GM18870 (cell line): ENCODE results near the gene ANKRD13A.
A peak's percentile ranks its signal among the peaks of the same experiment; 100 is the strongest.
"Not testable (repeated sequence)": the region's sequence is repeated elsewhere in the genome, so short reads cannot be mapped to it uniquely, and the experiment has no call there.

Experiments used
- ATAC-seq: cut with Tn5 transposase; IDR thresholded peaks from one replicate; pipeline ENCODE4 v1.9.1; 2021; ENCODE audit warnings: moderate library complexity; ENCODE audit not compliant: unreplicated experiment

Gene ANKRD13A

GRCh38 chr12:110047297-110047940, 48.2 kb downstream of the ANKRD13A start:
- ATAC-seq: no peak

DNA sequence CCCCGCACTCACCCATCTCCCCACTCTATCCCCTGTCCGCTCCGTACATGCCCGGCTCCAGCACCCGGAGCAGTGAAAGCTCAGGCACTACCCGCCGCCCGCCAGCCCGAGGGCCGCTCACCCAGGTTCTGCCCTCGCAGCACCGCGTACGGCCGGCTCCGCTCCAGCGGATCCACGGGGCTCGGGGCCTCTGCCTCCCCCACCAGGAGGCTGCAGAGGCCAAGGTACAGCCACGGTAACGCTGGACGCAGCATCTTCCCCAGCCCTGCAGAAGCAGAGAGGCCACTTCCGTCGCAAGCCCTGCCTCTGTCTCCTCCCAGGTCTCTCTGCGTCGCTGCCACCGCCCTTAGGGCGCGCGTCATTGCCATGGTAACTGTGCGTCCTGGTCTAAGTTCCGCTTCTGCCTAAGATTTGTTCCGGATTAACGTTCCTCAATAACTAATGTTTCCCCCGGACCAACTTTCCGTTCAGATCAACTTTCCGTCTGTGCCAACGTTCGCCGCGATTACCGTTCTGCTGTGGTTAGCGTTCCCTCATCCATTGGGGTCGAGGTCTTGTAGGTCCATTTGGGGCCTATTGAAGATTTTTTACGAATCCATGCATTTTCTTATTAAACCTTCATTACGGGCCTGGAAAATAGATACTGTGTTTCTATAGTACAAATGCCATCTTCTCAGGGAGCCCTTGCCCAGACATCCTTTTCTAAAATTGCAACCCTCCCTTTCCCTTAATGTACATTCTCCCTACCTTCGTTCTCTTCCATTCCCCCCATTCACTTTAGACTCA, 49.2 kb downstream of the ANKRD13A start, which contains the start of gene C12orf76:
Gene C12orf76, minus strand, starts transcription at position 281 of the 786 bp plus-strand sequence. Its CDS starts 27 bp downstream, at position 254.
- peak; percentile 96 for ATAC-seq

GRCh38 chr12:110049034-110049433, 49.8 kb downstream of the ANKRD13A start:
- ATAC-seq: not testable (repeated sequence)

DNA sequence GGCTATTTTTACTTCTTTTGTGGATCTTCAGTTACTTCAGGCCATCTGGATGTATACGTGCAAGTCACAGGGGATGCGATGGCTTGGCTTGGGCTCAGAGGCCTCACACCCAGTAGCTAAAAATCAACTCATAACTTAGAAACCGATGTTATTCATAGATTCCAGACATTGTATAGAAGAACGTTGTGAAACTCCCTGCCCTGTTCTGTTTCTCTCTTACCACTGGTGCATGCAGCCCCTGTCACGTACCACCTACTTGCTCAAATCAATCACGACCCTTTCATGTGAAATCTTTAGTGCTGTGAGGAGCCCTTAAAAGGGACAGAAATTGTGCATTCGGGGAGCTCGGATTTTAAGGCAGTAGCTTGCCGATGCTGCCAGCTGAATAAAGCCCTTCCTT, 50.4 kb downstream of the ANKRD13A start:
- ATAC-seq: not testable (repeated sequence)

DNA sequence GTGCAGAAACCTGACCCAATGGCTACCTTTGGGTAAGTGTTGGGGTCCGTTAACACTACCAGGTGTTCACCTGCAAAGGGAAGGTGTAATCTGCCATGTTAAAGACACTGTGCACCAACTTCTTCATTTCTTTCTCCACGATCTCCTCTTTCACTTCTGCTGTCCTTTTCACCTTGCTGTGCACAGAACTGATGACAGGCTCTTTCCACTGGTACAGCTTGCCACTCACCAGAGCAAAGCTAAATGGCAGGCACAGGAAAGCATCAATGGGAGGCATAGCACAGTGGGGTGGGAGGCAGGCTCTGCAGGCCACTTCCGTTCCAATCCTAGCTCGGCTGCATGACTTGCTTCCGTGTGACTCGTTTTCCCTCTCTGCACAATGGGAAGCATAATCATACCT, 51.7 kb downstream of the ANKRD13A start:
- ATAC-seq: no peak

- ATAC-seq: not testable (repeated sequence)
Measured at GRCh38 chr12:110055375-110056352, 56.4 kb downstream of the ANKRD13A start.

GRCh38 chr12:110056643-110057042, 57.4 kb downstream of the ANKRD13A start:
- not testable (repeated sequence) for ATAC-seq

DNA sequence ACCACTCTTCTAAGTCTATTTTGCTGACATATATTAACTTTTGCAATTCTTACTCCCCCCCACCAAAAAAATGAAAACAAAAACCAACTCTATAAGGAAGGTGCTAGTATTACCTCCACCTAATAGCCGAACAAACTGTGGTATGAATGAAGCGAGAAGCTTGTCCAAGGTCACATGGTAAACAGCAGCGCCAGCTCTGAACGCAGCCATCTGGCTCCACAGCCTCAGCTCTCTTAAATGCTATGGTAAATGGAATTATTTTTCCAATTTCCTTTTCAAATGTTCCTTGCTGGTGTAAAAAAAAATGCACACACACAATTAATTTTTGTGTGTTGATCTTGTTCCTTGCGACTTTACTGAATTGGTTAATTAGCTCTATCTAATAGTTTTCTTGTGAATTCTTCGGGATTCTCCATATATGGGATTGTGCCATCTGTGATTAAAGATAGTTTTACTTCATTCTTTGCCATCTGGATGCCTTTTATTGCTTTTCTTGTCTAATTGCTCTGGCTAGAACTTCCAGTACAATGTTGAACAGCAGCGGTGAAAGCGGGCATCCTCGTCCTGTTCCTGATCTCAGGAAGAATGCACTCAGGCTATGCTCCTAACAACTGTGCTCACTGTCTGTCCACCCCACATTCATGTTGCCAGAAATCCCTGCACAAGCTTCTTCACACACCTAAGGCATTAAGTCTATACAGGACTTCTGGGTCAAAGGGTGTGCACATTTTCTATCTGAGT, 59.8 kb downstream of the ANKRD13A start:
- no peak for ATAC-seq

GRCh38 chr12:110059651-110060000, 60.4 kb downstream of the ANKRD13A start:
- ATAC-seq: no peak

GRCh38 chr12:110062241-110062640, 63.0 kb downstream of the ANKRD13A start:
- ATAC-seq: no peak

GRCh38 chr12:110065540-110065939, 66.3 kb downstream of the ANKRD13A start:
- no peak for ATAC-seq

GRCh38 chr12:110067531-110067930, 68.3 kb downstream of the ANKRD13A start:
- ATAC-seq: no peak

GRCh38 chr12:110068115-110068514, 68.9 kb downstream of the ANKRD13A start:
- ATAC-seq: not testable (repeated sequence)

- no peak for ATAC-seq
Measured at GRCh38 chr12:110068654-110069053, 69.4 kb downstream of the ANKRD13A start.

- no peak for ATAC-seq
Measured at GRCh38 chr12:110071504-110071903, 72.3 kb downstream of the ANKRD13A start.

DNA sequence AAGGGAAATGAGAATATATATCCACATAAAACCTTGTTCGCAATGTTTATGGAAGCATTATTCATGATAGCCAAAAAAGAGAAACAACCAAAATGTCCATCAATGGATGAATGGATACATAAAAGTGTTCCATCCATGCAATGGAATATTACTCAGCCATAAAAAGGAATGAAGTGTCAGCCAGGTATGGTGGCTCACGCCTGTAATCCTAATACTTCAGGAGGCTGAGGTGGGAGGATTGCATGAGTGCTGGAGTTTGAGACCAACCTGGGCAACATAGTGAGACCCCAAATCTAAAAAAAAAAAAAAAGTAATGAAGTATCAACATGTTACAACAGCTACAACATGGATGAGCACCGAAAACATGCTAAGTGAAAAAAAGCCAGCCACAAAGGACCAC, 72.7 kb downstream of the ANKRD13A start:
- ATAC-seq: no peak

GRCh38 chr12:110072636-110073035, 73.4 kb downstream of the ANKRD13A start:
- not testable (repeated sequence) for ATAC-seq

DNA sequence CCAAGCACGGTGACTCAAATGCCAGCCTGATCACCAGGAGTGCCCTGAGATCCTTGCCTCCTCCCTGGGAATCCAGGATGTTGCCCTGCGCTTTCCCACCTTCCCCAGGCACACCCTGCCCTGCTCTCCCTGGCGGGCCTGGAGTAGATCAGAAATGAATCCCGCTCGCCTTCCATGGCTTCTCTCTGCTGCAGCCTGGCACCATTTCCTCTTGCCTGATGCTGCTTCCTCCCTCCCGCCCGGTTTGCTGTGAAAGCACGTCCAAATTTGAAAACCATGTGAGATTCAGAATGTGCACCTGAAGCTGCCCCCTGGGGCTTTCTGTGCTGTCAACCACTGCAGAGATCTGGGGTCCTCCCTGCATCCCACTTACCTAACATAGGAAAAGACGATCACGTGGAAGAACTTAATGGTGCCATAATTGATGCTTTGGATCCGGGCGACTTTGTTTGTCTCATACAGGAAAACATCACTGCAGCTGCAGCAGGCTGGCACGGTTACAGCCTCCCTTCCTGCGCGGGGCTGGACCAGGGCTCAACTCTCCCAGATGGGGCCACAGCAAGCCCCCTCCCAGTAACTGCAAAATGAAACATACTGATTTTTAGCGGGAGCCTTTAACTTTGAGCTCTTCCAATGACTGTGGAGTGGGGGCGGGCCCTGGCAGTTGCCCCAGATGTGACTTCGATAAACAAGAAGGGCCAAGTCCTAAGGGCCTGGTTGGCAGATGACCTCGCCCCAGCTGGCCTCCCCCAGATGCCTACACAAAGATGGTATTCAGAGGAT, 74.0 kb downstream of the ANKRD13A start:
- no peak for ATAC-seq

GRCh38 chr12:110074089-110074488, 74.9 kb downstream of the ANKRD13A start:
- no peak for ATAC-seq

DNA sequence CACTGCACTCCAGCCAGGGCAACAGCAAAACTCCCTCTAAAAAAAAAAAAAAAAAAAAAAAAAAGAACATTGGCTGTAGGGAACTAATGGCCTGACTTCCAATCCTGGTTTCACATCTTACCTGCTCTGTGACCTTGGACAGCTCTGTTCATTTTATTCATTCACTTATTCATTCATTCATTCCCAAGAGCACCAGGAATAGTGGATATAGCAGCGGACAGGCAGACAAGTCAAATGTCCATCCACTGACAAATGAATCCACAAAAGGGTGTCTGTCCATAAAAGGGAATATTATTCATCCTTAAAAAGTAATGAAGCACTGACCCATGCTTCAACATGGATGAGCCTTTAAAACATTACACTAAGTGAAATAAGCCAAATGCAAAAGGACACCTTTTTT, 76.7 kb downstream of the ANKRD13A start:
- no peak for ATAC-seq
